SU-DHL-6 (cell line): ENCODE data around the gene SEMA3C.

Experiments
- H2AFZ ChIP-seq: fragments of 200-600 bp; sonication (generic); 2 replicates; pipeline ENCODE4 v1.6.1; 2014; ENCODE audit warnings: low read depth, mild to moderate bottlenecking, moderate library complexity, mixed read lengths, antibody characterized with exemption, low read length; ENCODE audit not compliant: severe bottlenecking
- H3F3A ChIP-seq: fragments of 200-600 bp; shearing (Covaris generic); 2 replicates; pipeline ENCODE4 v1.6.0; 2016; ENCODE audit warnings: antibody characterized with exemption, mild to moderate bottlenecking; ENCODE audit not compliant: insufficient read depth
- H3K27ac ChIP-seq: fragments of 200-600 bp; sonication (generic); 2 replicates; pipeline ENCODE4 v1.5.1; 2016; ENCODE audit warnings: low read depth, mild to moderate bottlenecking, low read length, moderate library complexity, mixed read lengths
- H3K27me3 ChIP-seq: fragments of 200-600 bp; sonication (generic), shearing (Covaris generic); 2 replicates; pipeline ENCODE4 v1.6.0; 2014; ENCODE audit warnings: mild to moderate bottlenecking, low read length
- H3K36me3 ChIP-seq: fragments of 200-600 bp; sonication (generic); 2 replicates; pipeline ENCODE4 v1.6.1; 2014; ENCODE audit warnings: mild to moderate bottlenecking, low read length, mixed read lengths
- H3K4me2 ChIP-seq: fragments of 300-600, 200-600 bp; shearing (Covaris generic), sonication (generic); 2 replicates; pipeline ENCODE4 v1.6.0; 2014; ENCODE audit warnings: low read length, low read depth, mild to moderate bottlenecking; ENCODE audit not compliant: poor library complexity, severe bottlenecking
- H3K4me3 ChIP-seq: fragments of 200-600 bp; sonication (generic); 2 replicates; pipeline ENCODE4 v1.5.1; 2014; ENCODE audit warnings: antibody characterized with exemption, low read length, mild to moderate bottlenecking, mixed read lengths; ENCODE audit not compliant: insufficient read depth, poor library complexity, severe bottlenecking
- H3K79me2 ChIP-seq: fragments of 200-600 bp; sonication (generic); 2 replicates; pipeline ENCODE4 v1.6.1; 2014; ENCODE audit warnings: mild to moderate bottlenecking, low read length, moderate library complexity; ENCODE audit not compliant: insufficient read depth
- H3K9ac ChIP-seq: fragments of 200-600 bp; sonication (generic); 2 replicates; pipeline ENCODE4 v1.7.0; 2014; ENCODE audit warnings: mild to moderate bottlenecking, low read length
- H3K9me2 ChIP-seq: fragments of 200-600 bp; sonication (generic); replicated peaks from 2 replicates; pipeline ENCODE4 v1.6.1; 2014; ENCODE audit warnings: low read length; ENCODE audit not compliant: insufficient read depth
- H3K9me3 ChIP-seq: fragments of 200-600 bp; sonication (generic); 2 replicates; pipeline ENCODE4 v1.6.1; 2014; ENCODE audit warnings: low read length, mixed read lengths; ENCODE audit not compliant: insufficient read depth
- H4K20me1 ChIP-seq: fragments of 200-600 bp; sonication (generic); 2 replicates; pipeline ENCODE4 v1.6.1; 2014; ENCODE audit warnings: low read depth, mild to moderate bottlenecking, antibody characterized with exemption, low read length, moderate library complexity, mixed read lengths
- EZH2phosphoT487 ChIP-seq: fragments of 200-600 bp; sonication (generic), shearing (Covaris generic); conservative IDR thresholded peaks from 2 replicates; pipeline ENCODE4 v1.6.1; 2018; ENCODE audit warnings: mild to moderate bottlenecking, antibody characterized with exemption, low read length, moderate library complexity, mixed read lengths
- TF ChIP-seq, protein P1 (sequence below): fragments of 200-600 bp; sonication (generic); IDR thresholded peaks from one replicate; pipeline ENCODE4 v1.5.1; 2017; ENCODE audit warnings: antibody characterized with exemption, mild to moderate bottlenecking, low read length, moderate library complexity; ENCODE audit not compliant: insufficient read depth, poor library complexity, severe bottlenecking

SEMA3C gene

GRCh38 chr7:80869821-80870751 lies 48.8 kb downstream of the SEMA3C start:
- Histone ChIP-seq H3K79me2 (no peaks in the 10 kb centered on the region), H2AFZ (no peak overlapping the region), H3K9me3 (no peaks in the 10 kb centered on the region), H3K4me2 (no peak overlapping the region), H3F3A (no peaks in the 10 kb centered on the region), H3K4me3 (no peak overlapping the region), H3K9ac (no peak overlapping the region), H4K20me1 (no peaks in the 10 kb centered on the region), H3K36me3 (no peaks in the 10 kb centered on the region), H3K9me2 (no peaks in the 10 kb centered on the region), H3K27me3 (no peaks in the 10 kb centered on the region), H3K27ac (no peak overlapping the region)
- TF ChIP-seq, protein P1, sequence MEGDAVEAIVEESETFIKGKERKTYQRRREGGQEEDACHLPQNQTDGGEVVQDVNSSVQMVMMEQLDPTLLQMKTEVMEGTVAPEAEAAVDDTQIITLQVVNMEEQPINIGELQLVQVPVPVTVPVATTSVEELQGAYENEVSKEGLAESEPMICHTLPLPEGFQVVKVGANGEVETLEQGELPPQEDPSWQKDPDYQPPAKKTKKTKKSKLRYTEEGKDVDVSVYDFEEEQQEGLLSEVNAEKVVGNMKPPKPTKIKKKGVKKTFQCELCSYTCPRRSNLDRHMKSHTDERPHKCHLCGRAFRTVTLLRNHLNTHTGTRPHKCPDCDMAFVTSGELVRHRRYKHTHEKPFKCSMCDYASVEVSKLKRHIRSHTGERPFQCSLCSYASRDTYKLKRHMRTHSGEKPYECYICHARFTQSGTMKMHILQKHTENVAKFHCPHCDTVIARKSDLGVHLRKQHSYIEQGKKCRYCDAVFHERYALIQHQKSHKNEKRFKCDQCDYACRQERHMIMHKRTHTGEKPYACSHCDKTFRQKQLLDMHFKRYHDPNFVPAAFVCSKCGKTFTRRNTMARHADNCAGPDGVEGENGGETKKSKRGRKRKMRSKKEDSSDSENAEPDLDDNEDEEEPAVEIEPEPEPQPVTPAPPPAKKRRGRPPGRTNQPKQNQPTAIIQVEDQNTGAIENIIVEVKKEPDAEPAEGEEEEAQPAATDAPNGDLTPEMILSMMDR = no peak
- TF ChIP-seq EZH2phosphoT487 = no peak

GRCh38 chr7:80869106-80869784 lies 49.6 kb downstream of the SEMA3C start:
- Histone ChIP-seq H3K36me3 (no peaks in the 10 kb centered on the region), H3K4me2 (no peak overlapping the region), H3K27me3 (no peaks in the 10 kb centered on the region), H3K9me3 (no peaks in the 10 kb centered on the region), H2AFZ (no peak overlapping the region), H3K79me2 (no peaks in the 10 kb centered on the region), H4K20me1 (no peaks in the 10 kb centered on the region), H3K27ac (no peak overlapping the region), H3F3A (no peaks in the 10 kb centered on the region), H3K4me3 (no peak overlapping the region), H3K9ac (no peak overlapping the region), H3K9me2 (no peaks in the 10 kb centered on the region)
- TF ChIP-seq, protein P1 = no peak
- no peak for TF ChIP-seq EZH2phosphoT487

- Histone ChIP-seq H3F3A (no peaks in the 10 kb centered on the region), H3K27me3 (no peaks in the 10 kb centered on the region), H3K79me2 (no peaks in the 10 kb centered on the region), H3K4me3 (no peak overlapping the region), H3K9ac (no peak overlapping the region), H3K27ac (no peak overlapping the region), H4K20me1 (no peaks in the 10 kb centered on the region), H3K36me3 (no peaks in the 10 kb centered on the region), H2AFZ (no peak overlapping the region), H3K9me2 (no peaks in the 10 kb centered on the region), H3K4me2 (no peak overlapping the region), H3K9me3 (no peaks in the 10 kb centered on the region)
- no peak for TF ChIP-seq EZH2phosphoT487
- TF ChIP-seq, protein P1 = no peak
Measured at GRCh38 chr7:80868566-80868965, 50.3 kb downstream of the SEMA3C start.
